ENCODE measurements around the gene IGSF10.

IGSF10 gene

DNA sequence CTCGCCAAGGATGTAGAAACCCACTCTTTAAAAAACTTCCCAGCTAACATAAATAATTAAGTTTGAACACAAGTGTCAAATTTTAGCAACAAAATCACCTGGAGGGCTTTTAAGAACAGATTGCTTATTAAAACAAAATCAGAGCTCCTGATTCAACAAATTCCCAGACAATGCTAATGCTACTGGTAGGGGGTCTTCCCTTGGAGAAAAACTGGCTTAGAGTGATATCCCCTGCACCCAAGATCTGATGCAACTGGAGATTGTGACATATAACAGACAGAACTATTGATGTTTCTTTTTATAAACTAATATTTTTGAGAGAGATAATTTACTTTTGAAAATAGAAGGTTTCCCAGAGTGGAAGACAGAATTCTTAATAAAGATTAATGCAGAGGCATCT lies 19.9 kb downstream of the IGSF10 start:
- DNase-seq = no peak

DNA sequence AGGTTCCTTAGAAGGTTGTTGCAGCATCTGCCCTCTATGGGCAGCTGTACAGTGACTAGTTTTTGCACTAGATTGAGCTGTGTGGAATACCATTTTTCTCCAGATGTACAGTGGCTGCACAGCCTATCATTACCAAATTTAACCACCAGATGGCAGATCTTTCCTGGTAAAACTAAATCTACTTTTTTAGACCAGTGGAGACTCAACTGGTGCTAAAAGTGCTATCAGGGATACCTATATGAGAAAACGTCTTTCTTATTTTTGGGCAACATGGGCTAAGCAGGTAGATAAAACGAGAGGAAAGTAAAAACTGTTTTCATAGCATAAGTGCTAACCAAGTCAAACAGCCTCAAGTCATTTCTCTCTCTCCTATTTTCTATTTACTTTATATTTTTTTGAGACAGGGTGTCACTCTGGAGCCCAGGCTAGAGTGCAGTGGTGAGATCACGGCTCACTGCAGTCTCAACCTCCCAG lies 21.2 kb downstream of the IGSF10 start:
- DNase-seq = peak; percentile 45 to 62
- no peak for TF ChIP-seq POLR2A (IDR thresholded peaks at IDR 0.05; ENCODE audit: low read length)
- TF ChIP-seq GATA1 (IDR thresholded peaks at IDR 0.05; ENCODE audit: low read depth, low read length) = no peak

More for the DNA sequence above, 19.9 kb downstream of the IGSF10 start:
- TF ChIP-seq POLR2A (IDR thresholded peaks at IDR 0.05; ENCODE audit: low read length) (no peak), GATA1 (IDR thresholded peaks at IDR 0.05; ENCODE audit: low read depth, low read length) (no peak)

DNA sequence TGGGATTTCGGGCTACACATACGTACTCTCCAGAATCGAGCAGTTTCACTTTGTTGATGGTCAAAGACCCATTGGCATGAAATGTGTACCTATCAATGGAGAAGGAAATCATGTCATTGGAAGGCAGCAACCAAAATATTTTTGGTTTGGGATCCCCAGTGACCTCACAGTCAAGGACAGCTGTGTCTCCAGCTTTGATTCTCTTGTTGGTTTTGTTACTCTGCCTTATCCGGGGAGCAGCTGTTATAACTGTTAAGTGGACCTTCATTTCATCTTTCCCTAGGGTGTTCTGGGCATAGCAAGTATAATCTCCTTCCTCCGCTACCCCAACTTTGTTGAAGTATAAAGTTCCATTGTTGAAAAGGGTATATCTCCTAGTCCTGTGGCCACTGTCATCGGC lies 23.0 kb downstream of the IGSF10 start:
- TF ChIP-seq POLR2A (IDR thresholded peaks at IDR 0.05; ENCODE audit: low read length) (no peak), GATA1 (IDR thresholded peaks at IDR 0.05; ENCODE audit: low read depth, low read length) (no peak)
- no peak for DNase-seq

DNA sequence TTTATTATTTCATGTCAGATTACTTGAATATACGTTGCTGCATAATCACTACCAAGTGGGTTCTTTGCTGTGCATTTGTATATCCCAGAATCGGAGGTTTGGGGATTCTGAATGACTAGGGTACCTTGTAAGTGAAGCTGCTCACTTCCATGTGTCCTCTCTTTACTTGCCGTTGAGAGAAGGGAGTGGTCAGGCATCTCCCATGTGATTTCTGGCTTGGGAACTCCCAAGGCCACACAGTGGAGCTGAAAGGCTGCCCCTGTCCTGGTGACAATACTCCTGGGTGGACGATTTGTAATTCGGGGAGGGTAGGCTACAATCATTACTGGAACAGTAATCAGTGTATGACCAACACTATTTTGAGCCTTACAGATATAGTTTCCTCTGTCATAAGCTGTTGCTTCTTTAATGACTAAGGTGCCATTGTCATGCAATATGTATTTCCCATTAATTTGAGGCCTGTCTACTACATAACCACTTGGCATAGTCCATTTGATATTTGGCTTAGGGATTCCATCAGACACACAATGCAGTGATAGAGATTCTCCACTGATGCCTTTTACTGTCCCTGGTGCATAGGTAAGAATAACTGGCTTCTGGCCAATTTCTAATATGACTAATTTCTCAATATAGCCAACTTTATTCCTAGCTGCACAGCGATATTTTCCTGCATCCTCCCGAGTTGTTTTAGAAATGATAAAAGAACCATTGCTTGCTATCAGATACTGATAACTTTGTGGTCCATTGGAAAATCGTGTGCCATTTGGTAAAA lies 24.0 kb downstream of the IGSF10 start:
- no peak for TF ChIP-seq GATA1 (IDR thresholded peaks at IDR 0.05; ENCODE audit: low read depth, low read length)
- no peak for TF ChIP-seq POLR2A (IDR thresholded peaks at IDR 0.05; ENCODE audit: low read length)
- DNase-seq = no peak

DNA sequence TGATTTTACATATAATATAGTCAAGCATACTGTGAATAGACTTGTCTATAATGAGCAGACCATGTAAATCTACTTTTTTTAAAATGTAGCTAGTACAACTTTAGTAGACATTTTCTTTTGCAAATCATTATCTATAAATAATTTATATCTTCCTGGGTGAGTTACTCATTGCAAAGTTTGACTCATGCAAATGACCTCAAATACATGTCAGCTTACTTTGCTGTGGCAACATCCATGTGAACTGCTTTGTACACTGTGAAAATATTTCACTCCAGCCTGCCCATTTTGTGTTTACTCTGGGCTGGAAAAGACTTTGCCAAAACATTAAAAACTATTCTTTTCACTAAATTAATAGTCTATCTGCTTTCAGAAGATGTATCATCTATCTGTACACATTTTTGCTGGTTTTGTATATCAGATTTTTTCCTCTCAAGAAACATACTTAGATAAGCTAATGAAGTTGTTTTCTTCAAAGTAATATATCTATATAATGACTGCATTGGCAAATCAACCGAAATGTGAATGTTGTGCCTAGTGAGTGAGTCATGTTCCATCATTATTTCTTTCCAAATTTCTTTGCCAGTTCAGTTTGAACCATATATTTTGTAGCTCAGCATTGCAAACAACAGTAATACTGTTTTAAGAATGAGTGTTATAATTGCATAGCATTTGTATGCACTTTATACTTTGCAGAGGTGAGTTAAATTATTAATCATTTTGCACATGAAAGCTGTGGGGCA lies 26.5 kb downstream of the IGSF10 start:
- no peak for TF ChIP-seq GATA1 (IDR thresholded peaks at IDR 0.05; ENCODE audit: low read depth, low read length)
- no peak for TF ChIP-seq POLR2A (IDR thresholded peaks at IDR 0.05; ENCODE audit: low read length)
- no peak for DNase-seq

DNA sequence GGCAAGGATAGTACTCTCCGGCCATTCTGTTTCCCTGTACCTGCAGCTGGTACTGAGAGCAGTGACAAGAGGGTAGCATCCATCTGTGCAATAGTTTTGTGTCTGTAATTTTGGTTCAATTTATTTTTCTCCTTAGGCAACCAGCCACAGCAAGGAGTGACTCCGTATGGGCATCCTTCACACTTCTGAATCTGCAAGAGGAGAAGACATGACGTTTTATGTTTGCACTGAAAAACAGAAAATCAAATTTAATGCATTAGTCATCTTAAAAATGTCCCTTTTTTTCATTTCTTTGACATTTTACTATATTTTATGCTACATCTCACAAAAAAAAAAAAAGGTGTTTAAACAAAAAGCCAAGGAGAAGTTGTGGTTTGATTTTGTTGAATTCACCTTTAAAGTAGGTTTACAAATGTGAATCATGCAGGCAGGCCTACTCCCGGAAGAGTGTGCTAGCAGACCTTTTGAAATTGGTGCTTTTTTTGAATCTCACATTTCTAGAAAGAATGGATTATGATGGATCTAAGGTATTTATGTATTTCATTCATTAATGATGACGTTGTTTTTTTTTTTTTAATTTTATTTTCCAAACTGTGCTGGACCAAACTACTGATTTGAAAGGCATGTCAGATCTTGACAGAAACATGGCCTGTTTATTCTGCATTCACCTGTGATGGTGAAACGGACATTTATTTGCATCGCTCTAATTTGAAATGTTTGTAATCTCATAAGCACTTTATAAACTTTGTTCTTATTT lies 28.1 kb downstream of the IGSF10 start:
- TF ChIP-seq POLR2A (IDR thresholded peaks at IDR 0.05; ENCODE audit: low read length) (no peak), GATA1 (IDR thresholded peaks at IDR 0.05; ENCODE audit: low read depth, low read length) (no peak)

DNA sequence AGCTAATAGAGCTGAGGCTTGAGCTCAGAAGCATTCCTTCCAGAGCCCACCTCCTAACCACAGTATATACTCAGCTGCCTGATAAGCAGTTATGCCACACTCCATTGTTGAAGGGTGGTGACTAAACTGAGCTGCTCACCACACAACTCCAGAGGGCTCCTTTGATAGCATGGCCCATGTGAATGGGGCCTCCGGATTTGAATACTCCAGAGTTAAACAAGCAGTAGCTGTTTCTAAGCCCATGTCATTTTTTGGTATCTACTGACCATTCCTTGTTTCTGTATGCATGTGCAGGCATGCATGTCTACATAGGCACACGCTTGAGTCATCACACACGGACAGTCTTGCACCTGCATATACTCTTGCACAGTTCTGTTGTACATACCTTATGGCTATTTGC lies 28.9 kb downstream of the IGSF10 start:
- peak; percentile 21 to 61 for DNase-seq
- TF ChIP-seq POLR2A (IDR thresholded peaks at IDR 0.05; ENCODE audit: low read length) (no peak), GATA1 (IDR thresholded peaks at IDR 0.05; ENCODE audit: low read depth, low read length) (no peak)

More for the DNA sequence above, 28.1 kb downstream of the IGSF10 start:
- DNase-seq = no peak

DNA sequence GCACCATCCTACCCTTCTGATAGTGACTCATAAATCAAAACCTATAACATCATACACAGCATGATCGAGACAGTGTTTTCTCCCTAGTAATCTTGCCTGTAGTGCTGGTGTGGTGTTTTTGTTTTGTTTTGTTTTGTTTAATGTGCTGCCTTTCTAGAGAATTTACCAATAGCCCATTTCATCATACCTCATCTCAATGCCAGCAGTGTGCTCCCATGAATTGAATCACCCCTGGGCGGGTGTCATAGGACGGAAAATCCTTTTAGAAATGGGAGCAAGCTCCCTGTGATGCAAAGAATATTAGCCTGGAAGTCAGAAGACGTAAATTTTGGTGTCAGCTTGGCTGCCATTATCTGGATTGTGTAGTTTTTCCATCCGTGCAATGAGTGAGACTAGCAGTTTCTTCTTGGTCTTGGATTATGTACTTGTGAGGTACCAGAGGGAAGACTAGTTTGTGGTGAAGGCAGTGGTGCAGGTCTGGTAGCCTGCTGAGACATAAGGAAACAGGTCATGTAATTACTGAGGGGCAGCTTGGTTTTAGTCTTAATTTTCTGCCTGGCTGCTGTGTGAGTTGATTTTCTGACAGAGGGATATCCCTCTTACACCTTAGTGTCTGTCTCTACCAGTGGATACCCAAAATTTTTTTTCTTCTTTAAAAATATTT lies 29.9 kb downstream of the IGSF10 start:
- no peak for TF ChIP-seq POLR2A (IDR thresholded peaks at IDR 0.05; ENCODE audit: low read length)
- no peak for TF ChIP-seq GATA1 (IDR thresholded peaks at IDR 0.05; ENCODE audit: low read depth, low read length)
- DNase-seq = no peak

DNA sequence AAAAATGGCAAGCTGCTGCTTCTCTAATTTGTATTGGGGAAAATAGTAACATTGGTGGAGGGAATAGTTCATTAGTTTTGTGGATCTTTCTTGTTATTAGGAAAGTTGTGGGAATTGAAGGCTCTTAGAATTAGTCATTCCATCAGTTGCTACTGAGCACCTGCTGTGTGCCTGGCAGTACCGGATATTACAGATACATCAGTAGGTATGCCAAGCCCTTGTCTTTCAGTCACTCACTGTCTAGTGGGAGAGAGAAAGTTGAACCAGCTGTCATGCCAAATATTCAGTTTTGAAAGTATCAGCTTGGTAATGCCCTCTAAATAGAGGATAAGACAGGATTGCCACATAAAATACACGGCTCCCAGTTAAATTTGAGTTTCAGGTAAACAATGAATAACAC lies 32.5 kb downstream of the IGSF10 start:
- no peak for TF ChIP-seq POLR2A (IDR thresholded peaks at IDR 0.05; ENCODE audit: low read length)
- TF ChIP-seq GATA1 (IDR thresholded peaks at IDR 0.05; ENCODE audit: low read depth, low read length) = no peak
- no peak for DNase-seq

DNA sequence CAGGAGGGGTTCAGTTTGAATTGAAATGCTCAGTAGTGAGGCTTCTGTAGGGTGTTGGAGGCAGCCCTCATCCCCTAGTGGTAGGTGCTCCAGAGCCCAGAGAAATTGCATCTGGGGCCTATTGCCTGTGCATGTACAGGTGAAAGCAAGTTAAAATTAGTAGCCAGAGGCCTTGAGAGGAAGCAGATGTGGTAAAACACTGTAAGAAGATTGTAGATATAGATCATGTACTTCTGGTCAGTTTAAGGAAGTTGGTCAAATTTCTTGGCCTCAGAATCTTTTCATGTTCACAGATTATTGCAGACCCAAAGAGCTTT lies 34.6 kb downstream of the IGSF10 start:
- no peak for DNase-seq

DNA sequence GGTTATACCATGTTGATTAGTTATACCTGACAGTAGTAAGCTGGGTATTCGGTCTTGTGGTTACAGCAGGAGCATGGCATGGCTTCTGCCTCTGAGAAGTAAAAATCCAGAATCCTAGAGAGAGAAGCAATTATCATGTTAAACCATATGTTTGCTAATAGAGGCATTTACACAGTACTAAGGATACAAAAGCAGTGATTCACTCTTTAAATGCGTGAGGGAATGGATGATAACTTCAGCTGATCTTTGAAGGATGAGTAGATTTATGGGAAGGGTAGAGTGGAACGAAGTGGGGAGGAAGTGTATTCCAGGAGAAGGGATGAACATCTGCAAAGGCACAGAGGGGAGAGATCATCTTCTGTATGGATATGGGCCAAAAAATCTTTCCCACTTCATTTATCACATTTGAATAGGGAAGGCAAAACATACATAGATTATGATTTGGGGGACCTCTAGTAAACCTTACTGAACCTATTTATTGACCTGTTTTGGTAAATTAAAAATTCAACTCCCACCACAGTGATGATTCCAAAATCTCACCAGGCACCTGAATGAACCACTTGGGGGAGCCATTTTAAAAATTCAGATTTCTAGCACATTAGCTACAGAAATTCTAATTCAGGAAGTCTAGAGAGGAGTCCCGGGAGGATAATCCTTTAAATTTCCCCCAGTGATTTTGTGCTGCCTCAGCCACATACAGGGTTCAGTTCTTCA lies 35.1 kb downstream of the IGSF10 start:
- no peak for DNase-seq
- no peak for TF ChIP-seq POLR2A (IDR thresholded peaks at IDR 0.05; ENCODE audit: low read length)

More for the DNA sequence above, 34.6 kb downstream of the IGSF10 start:
- no peak for TF ChIP-seq POLR2A (IDR thresholded peaks at IDR 0.05; ENCODE audit: low read length)
- TF ChIP-seq GATA1 (IDR thresholded peaks at IDR 0.05; ENCODE audit: low read depth, low read length) = no peak

DNA sequence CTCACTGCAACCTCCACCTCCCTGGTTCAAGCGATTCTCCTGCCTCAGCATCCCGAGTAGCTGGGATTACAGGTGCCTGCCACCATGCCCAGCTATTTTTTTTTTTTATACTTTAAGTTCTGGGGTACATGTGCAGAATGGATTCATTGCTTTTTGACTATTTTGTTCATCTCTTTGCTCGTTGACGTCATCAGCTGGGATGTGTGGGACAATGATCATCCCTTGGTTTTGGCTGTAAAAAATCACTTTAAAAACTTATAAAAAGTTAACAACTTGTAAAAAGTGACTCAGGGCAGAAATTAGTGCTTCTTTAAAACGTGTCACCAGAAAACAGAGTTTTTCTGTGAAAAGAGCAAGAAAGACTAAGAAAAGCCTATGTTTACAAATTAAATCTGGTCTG lies 37.8 kb downstream of the IGSF10 start:
- no peak for TF ChIP-seq POLR2A (IDR thresholded peaks at IDR 0.05; ENCODE audit: low read length)
- no peak for TF ChIP-seq GATA1 (IDR thresholded peaks at IDR 0.05; ENCODE audit: low read depth, low read length)
- no peak for DNase-seq

DNA sequence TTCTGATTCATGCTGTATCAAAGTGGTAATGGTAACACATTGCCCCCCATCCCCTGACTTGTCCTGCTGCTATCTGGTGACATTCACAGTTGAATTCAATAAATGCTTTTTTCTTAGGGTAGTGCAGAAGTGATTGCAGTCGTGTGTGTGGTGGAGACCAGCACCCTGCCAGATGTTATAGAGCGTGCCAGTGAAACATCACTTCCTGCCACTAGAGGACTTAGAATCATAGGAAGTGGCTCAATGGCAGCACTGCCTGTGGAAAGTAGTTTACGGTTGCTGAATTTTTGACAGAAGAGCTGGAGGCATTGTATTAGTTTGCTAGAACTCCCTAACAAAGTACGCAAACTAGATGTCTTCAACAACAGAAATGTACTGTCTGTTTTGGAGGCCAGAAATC lies 38.9 kb downstream of the IGSF10 start:
- DNase-seq = no peak
- no peak for TF ChIP-seq GATA1 (IDR thresholded peaks at IDR 0.05; ENCODE audit: low read depth, low read length)
- no peak for TF ChIP-seq POLR2A (IDR thresholded peaks at IDR 0.05; ENCODE audit: low read length)

All from erythroblast (primary cell).